Activated naive CD4-positive, alpha-beta T cell treated with anti-CD3 and anti-CD28 coated beads, Interleukin-2, amount 10 ng/mL, durations not matched to agents 5 hours and 36 hours (primary cell): ENCODE results near the gene ATP6V0E1. TPM values are rescaled to one million over a fixed set of nuclear protein-coding genes. Genes with fewer than 3 reads are reported as not detected.

Source experiments
- total RNA-seq, 2 experiments: library from RNA; stranded (reverse); gene quantifications; one replicate each; pipeline ENCODE4 v1.2.3, GENCODE V29; 2021

ATP6V0E1 gene
- total RNA-seq = 100 to 1,000 TPM; 136 to 146 TPM

GRCh38 chr5:172983542-172984243 is at the start of gene ATP6V0E1:
ATP6V0E1 (plus strand) TSS chr5:172983771; CDS start chr5:172983861, 90 bp downstream.

GRCh38 chr5:173055983-173056782 is 72.6 kb downstream of the ATP6V0E1 start, which contains the start of gene CREBRF:
CREBRF (plus strand) TSS chr5:173056352; CDS start chr5:173080776, 24,424 bp downstream.

Other genes with a start within 250 kb of the ATP6V0E1 start
- 1 to 10 TPM; 8.2 to 8.6 TPM for gene DUSP1, start 212.6 kb upstream of the ATP6V0E1 start, total RNA-seq
- gene ERGIC1, start 149.5 kb upstream of the ATP6V0E1 start, total RNA-seq = 10 to 100 TPM; 44.5 to 44.8 TPM
- 10 to 100 TPM; 30.7 to 32.4 TPM for gene RPL26L1, start 24.3 kb upstream of the ATP6V0E1 start, total RNA-seq
- 10 to 100 TPM; 23.8 to 26.4 TPM for gene CREBRF, start 72.6 kb downstream of the ATP6V0E1 start, total RNA-seq
- 10 to 100 TPM; 13.1 to 15.0 TPM for gene BNIP1, start 160.8 kb downstream of the ATP6V0E1 start, total RNA-seq